ENCODE results near the gene IP6K1. TPM values are rescaled to one million over a fixed set of nuclear protein-coding genes. Genes with fewer than 3 reads are reported as not detected.

The IP6K1 gene
- total and polyA plus RNA-seq, 2 donors (not counting 1 experiment from before 2014, with no cell fraction given) = 27.8 to 77.8 TPM

- ATAC-seq (ENCODE audit: low read depth) = no peak
- Histone ChIP-seq H3K27ac (ENCODE audit: low read length in 2 of 2) (no peak overlapping the region), H4K20me1 (ENCODE audit: control insufficient read depth, insufficient read depth, low read length, poor library complexity, severe bottlenecking) (no peaks in the 10 kb centered on the region), H3K4me1 (ENCODE audit: control insufficient read depth in 2 of 2, insufficient read depth in 2 of 2, low read length in 2 of 2) (peaks cover 4 to 9% of the 10 kb centered on the region in 2 donors), H3K4me3 (ENCODE audit: control extremely low read depth in 1 of 5, extremely low read depth in 1 of 5, insufficient read depth in 1 of 5, low read depth in 2 of 5, low read length in 4 of 5) (no peak overlapping the region), H2AFZ (ENCODE audit: insufficient read depth, low read depth, low read length, poor library complexity, severe bottlenecking) (no peak overlapping the region), H3K9me3 (ENCODE audit: control extremely low read depth in 1 of 3, control insufficient read depth in 2 of 3, insufficient read depth in 1 of 3, low read length in 2 of 3) (no peaks in the 10 kb centered on the region), H3K36me3 (replicated peaks in 1 of 2; ENCODE audit: control extremely low read depth in 1 of 2, control insufficient read depth in 1 of 2, extremely low read depth in 1 of 2, insufficient read depth in 2 of 2, low read length in 1 of 2) (no peaks in the 10 kb centered on the region), H3K4me2 (replicated peaks; ENCODE audit: low read depth, low read length, poor library complexity, severe bottlenecking) (no peak overlapping the region), H3K27me3 (replicated peaks in 1 of 4; ENCODE audit: control extremely low read depth in 1 of 4, control insufficient read depth in 3 of 4, insufficient read depth in 4 of 4, low read length in 3 of 4) (peaks cover 0 to 3% (median 0%) of the 10 kb centered on the region in 4 experiments), H3K9ac (ENCODE audit: low read length) (no peak overlapping the region), H3K79me2 (ENCODE audit: control insufficient read depth, insufficient read depth, low read length) (peaks cover 9% of the 10 kb centered on the region)
- Mint-ChIP-seq H3K27ac (no peak overlapping the region), H3K27me3 (peaks cover 5% of the 10 kb centered on the region), H3K4me3 (no peak overlapping the region), H3K4me1 (peaks cover 15% of the 10 kb centered on the region), H3K9me3 (ENCODE audit: insufficient read depth) (no peaks in the 10 kb centered on the region)
- TF ChIP-seq EZH2 (IDR thresholded peaks at IDR 0.05; ENCODE audit: borderline replicate concordance, insufficient read depth, low read depth, low read length, poor library complexity, severe bottlenecking) = no peak
- no peak for TF ChIP-seq CTCF (IDR thresholded peaks at IDR 0.05)
- 83% methylated on average over 1 of the region's 1 CpG for WGBS (ENCODE audit: insufficient coverage)
- no peak for DNase-seq
- POLR2A ChIA-PET = no interaction called here
- intact Hi-C loops (cut with micrococcal nuclease) = no loop called here
- CTCF ChIA-PET = interaction anchor here (15.1 kb wide), 1 partner anchor 38 kb away, joined by 547 read pairs; no protein-coding TSS in a partner anchor
Measured at GRCh38 chr3:49799105-49799504, 12.8 kb upstream of the IP6K1 start.

GRCh38 chr3:49794926-49795905, 8.9 kb upstream of the IP6K1 start:
- intact Hi-C loops (cut with micrococcal nuclease) = no loop called here
- H4K20me1 ChIP-seq (ENCODE audit: control insufficient read depth, insufficient read depth, low read length, poor library complexity, severe bottlenecking) = no peaks in the 10 kb centered on the region
- CTCF ChIA-PET = no interaction called here
- H3K9me3 ChIP-seq (ENCODE audit: control extremely low read depth in 1 of 3, control insufficient read depth in 2 of 3, insufficient read depth in 1 of 3, low read length in 2 of 3) = no peaks in the 10 kb centered on the region
- no peaks in the 10 kb centered on the region for H3K36me3 ChIP-seq (replicated peaks in 1 of 2; ENCODE audit: control extremely low read depth in 1 of 2, control insufficient read depth in 1 of 2, extremely low read depth in 1 of 2, insufficient read depth in 2 of 2, low read length in 1 of 2)
- H3K4me1 ChIP-seq (ENCODE audit: control insufficient read depth in 2 of 2, insufficient read depth in 2 of 2, low read length in 2 of 2) = peaks cover 0 to under 1% of the 10 kb centered on the region in 2 donors
- H3K9me3 Mint-ChIP-seq (ENCODE audit: insufficient read depth) = no peaks in the 10 kb centered on the region
- 93% methylated on average over 21 of the region's 24 CpGs for WGBS (ENCODE audit: insufficient coverage)
- POLR2A ChIA-PET = no interaction called here
- H3K4me1 Mint-ChIP-seq = peaks cover 1% of the 10 kb centered on the region
- ATAC-seq (ENCODE audit: low read depth) (no peak), DNase-seq (no peak)
- H3K4me3 Mint-ChIP-seq = no peak overlapping the region
- H3K27me3 Mint-ChIP-seq = no peaks in the 10 kb centered on the region
- no peak overlapping the region for H3K4me3 ChIP-seq (ENCODE audit: control extremely low read depth in 1 of 5, extremely low read depth in 1 of 5, insufficient read depth in 1 of 5, low read depth in 2 of 5, low read length in 4 of 5)
- TF ChIP-seq CTCF (IDR thresholded peaks at IDR 0.05) (no peak), EZH2 (IDR thresholded peaks at IDR 0.05; ENCODE audit: borderline replicate concordance, insufficient read depth, low read depth, low read length, poor library complexity, severe bottlenecking) (no peak)
- no peak overlapping the region for H3K27ac Mint-ChIP-seq
- no peaks in the 10 kb centered on the region for H3K79me2 ChIP-seq (ENCODE audit: control insufficient read depth, insufficient read depth, low read length)
- H3K27me3 ChIP-seq (replicated peaks in 1 of 4; ENCODE audit: control extremely low read depth in 1 of 4, control insufficient read depth in 3 of 4, insufficient read depth in 4 of 4, low read length in 3 of 4) = peaks cover 0 to 3% (median 0%) of the 10 kb centered on the region in 4 experiments
- no peak overlapping the region for H3K4me2 ChIP-seq (replicated peaks; ENCODE audit: low read depth, low read length, poor library complexity, severe bottlenecking)
- H2AFZ ChIP-seq (ENCODE audit: insufficient read depth, low read depth, low read length, poor library complexity, severe bottlenecking) = no peak overlapping the region
- no peak overlapping the region for H3K27ac ChIP-seq (ENCODE audit: low read length in 2 of 2)
- no peak overlapping the region for H3K9ac ChIP-seq (ENCODE audit: low read length)
